K562 (cell line): Measurements from ENCODE around the gene ACAP3. TPM values are rescaled to one million over a fixed set of nuclear protein-coding genes. Genes with fewer than 3 reads are reported as not detected.

Experiments
- ATAC-seq: fragments of 200-7000 bp; cut with Tn5 transposase; 3 replicates; pipeline ENCODE4 v1.9.1; 2020; ENCODE audit warnings: moderate library complexity
- BruUV-seq: library from RNA; stranded (reverse); fragments of 400-500 nt; replicated peaks from 2 replicates; lab custom pipeline; 2021; lab: Mats Ljungman, UMichigan
- CTCF ChIA-PET: fragments of 300-600 bp; formaldehyde crosslinking; extraction: SDS; loops from one replicate; lab custom pipeline; 2021; ENCODE audit warnings: low intra/inter-chr PET ratio; lab: Yijun Ruan, JAX
- POLR2A ChIA-PET: fragments of 300-600, 350-650 bp; sonication (Branson Sonifier 250); formaldehyde crosslinking; extraction: SDS; loops from one replicate; lab custom pipeline; 2021; ENCODE audit warnings: antibody characterized with exemption, inconsistent platforms; lab: Yijun Ruan, JAX
- DNase-seq, 4 experiments: peaks; one replicate each; pipeline versions ENCODE4 v3.0.0 to v3.0.0-alpha.2; 2011 to 2018; ENCODE audit warnings: low spot score in 3 of 4, mixed read lengths in 3 of 4; ENCODE audit errors: extremely low read depth in 1 of 4
- FAIRE-seq: peaks from 2 replicates; lab custom pipeline; 2011; peaks lifted over from hg19 to GRCh38; lab: Jason Lieb, UNC
- H2AFZ ChIP-seq: 2 replicates; pipeline ENCODE4 v1.6.0; 2011; ENCODE audit warnings: low read depth, low read length, control low read depth, inconsistent platforms
- H3K27ac ChIP-seq: fragments of 200-600 bp; 3 replicates; pipeline ENCODE4 v1.8.0; 2011; ENCODE audit warnings: low read depth, mild to moderate bottlenecking, control low read depth, inconsistent platforms, low read length, moderate library complexity, mixed read lengths; ENCODE audit errors: extremely low read depth
- H3K27me3 ChIP-seq, 2 experiments: fragments of 300-600 bp in 1 of 2; 2 replicates in 1 of 2; 3 replicates in 1 of 2; pipeline versions ENCODE4 v1.6.0 to v1.8.0; 2011; ENCODE audit warnings: inconsistent platforms in 2 of 2, low read length in 2 of 2, mild to moderate bottlenecking in 1 of 2, mixed read lengths in 1 of 2, moderate library complexity in 1 of 2; ENCODE audit not compliant: control insufficient read depth in 2 of 2, insufficient read depth in 2 of 2
- H3K36me3 ChIP-seq: fragments of 300-600 bp; 3 replicates; pipeline ENCODE4 v1.8.0; 2011; ENCODE audit warnings: mild to moderate bottlenecking, low read length, inconsistent platforms; ENCODE audit not compliant: control insufficient read depth, insufficient read depth
- H3K4me1 ChIP-seq, 2 experiments: fragments of 200-600 bp in 1 of 2; replicated peaks in 1 of 2; 2 replicates in 1 of 2; 3 replicates in 1 of 2; pipeline versions ENCODE4 v1.5.1 to v1.8.0; 2011; ENCODE audit warnings: inconsistent platforms in 2 of 2, low read length in 2 of 2, mild to moderate bottlenecking in 1 of 2, mixed read lengths in 1 of 2, moderate library complexity in 1 of 2; ENCODE audit not compliant: control insufficient read depth in 2 of 2, insufficient read depth in 2 of 2
- H3K4me2 ChIP-seq: 2 replicates; pipeline ENCODE4 v1.6.1; 2011; ENCODE audit warnings: low read length, control low read depth, inconsistent platforms, mixed read lengths; ENCODE audit not compliant: insufficient read depth
- H3K4me3 ChIP-seq: fragments of 200-600 bp; sonication (generic), shearing (Covaris generic); 2 replicates; pipeline ENCODE4 v1.5.1; 2016; ENCODE audit warnings: control low read depth, inconsistent platforms
- H3K79me2 ChIP-seq: fragments of 200-600 bp; 3 replicates; pipeline ENCODE4 v1.8.0; 2011; ENCODE audit warnings: low read length, inconsistent platforms; ENCODE audit not compliant: control insufficient read depth, insufficient read depth
- H3K9ac ChIP-seq, 2 experiments: 2 replicates each; pipeline versions ENCODE4 v1.6.0 to v1.6.1; 2011; ENCODE audit warnings: low read depth in 2 of 2, low read length in 2 of 2, control low read depth in 1 of 2, inconsistent platforms in 1 of 2, mild to moderate bottlenecking in 1 of 2, mixed read lengths in 1 of 2; ENCODE audit not compliant: insufficient read depth in 1 of 2
- H3K9me1 ChIP-seq: one replicate; pipeline ENCODE4 v1.6.0; 2011; ENCODE audit warnings: inconsistent platforms, mild to moderate bottlenecking, low read length, moderate library complexity; ENCODE audit not compliant: control insufficient read depth, insufficient read depth
- H3K9me3 ChIP-seq: replicated peaks from 2 replicates; pipeline ENCODE4 v1.5.1; 2011; ENCODE audit warnings: low read depth, low read length, inconsistent platforms; ENCODE audit not compliant: control insufficient read depth, insufficient read depth
- H4K20me1 ChIP-seq: replicated peaks from 2 replicates; pipeline ENCODE4 v1.6.1; 2011; ENCODE audit warnings: low read length, inconsistent platforms, mixed read lengths; ENCODE audit not compliant: control insufficient read depth, insufficient read depth
- ELF4 ChIP-seq: fragments of 450-650 bp; formaldehyde crosslinking; IDR thresholded peaks from 2 replicates; pipeline ENCODE4 v1.4.0; 2022; ENCODE audit warnings: missing genetic modification characterization
- MAZ ChIP-seq, 2 experiments: fragments of 450-650 bp in 1 of 2; sonication (generic) in 1 of 2; formaldehyde crosslinking; IDR thresholded peaks in 1 of 2; conservative IDR thresholded peaks in 1 of 2; 2 replicates each; pipeline versions ENCODE4 v1.4.0 to v1.5.0; 2020; ENCODE audit warnings: mild to moderate bottlenecking in 1 of 2, missing genetic modification reagents in 1 of 2
- POLR2A ChIP-seq: fragments of 450-650 bp; conservative IDR thresholded peaks from 2 replicates; pipeline ENCODE4 v1.6.1; 2016
- POLR2AphosphoS5 ChIP-seq: IDR thresholded peaks from 2 replicates; pipeline ENCODE4 v1.6.1; 2011; ENCODE audit warnings: mild to moderate bottlenecking, low read depth, low read length, moderate library complexity; ENCODE audit not compliant: control insufficient read depth, insufficient read depth
- POLR2G ChIP-seq: fragments of 200-400 bp; formaldehyde crosslinking; IDR thresholded peaks from 2 replicates; pipeline ENCODE4 v1.6.1; 2017; ENCODE audit warnings: low read depth, mild to moderate bottlenecking, antibody characterized with exemption, low read length, moderate library complexity
- RBFOX2 ChIP-seq: fragments of 200-400 bp; formaldehyde crosslinking; IDR thresholded peaks from 2 replicates; pipeline ENCODE4 v1.6.1; 2017; ENCODE audit warnings: low read depth, mild to moderate bottlenecking, low read length, moderate library complexity
- WGBS: fragments of 100-300 bp; shearing (Covaris generic); methylation state at CpG from one replicate; pipeline ENCODE4 v1.1.6; 2016; ENCODE audit warnings: low coverage, mixed read lengths; ENCODE audit not compliant: insufficient coverage; ENCODE audit errors: missing lambda C conversion rate; 5-methylcytosine and 5-hydroxymethylcytosine counted together
- in situ Hi-C: fragments of 300-500 bp; cut with MboI; formaldehyde crosslinking; loops from 4 replicates; pipeline ENCODE4 v1.15.0; 2018; ENCODE audit warnings: inconsistent platforms, mixed read lengths
- intact Hi-C: fragments of 100-400 bp; cut with micrococcal nuclease; formaldehyde crosslinking; loops from 2 replicates; pipeline ENCODE4 v1.14.2; 2022
- polyA plus RNA-seq, 8 experiments: library from polyadenylated mRNA; depleted of rRNA in 4 of 8; stranded (reverse) in 5 of 8; unstranded in 3 of 8; fragments of >200 nt; fragmentation: Nextera tagmentation in 2 of 8; fragmentation: Illumina TruSeq in 1 of 8; extraction: Ambion mirVana in 2 of 8; extraction: Trizol in 1 of 8; gene quantifications; 2 replicates each; pipeline versions ENCODE4 v1.2.1 to v1.2.3, GENCODE V29; 2011 to 2014; ENCODE audit warnings: inconsistent platforms in 1 of 8, missing spikeins in 1 of 8
- total RNA-seq, 7 experiments: library from RNA; depleted of rRNA in 6 of 7; stranded (reverse); fragments of >200 nt in 6 of 7; fragmentation: Illumina TruSeq in 2 of 7; extraction: Trizol in 2 of 7; gene quantifications; 2 replicates each; pipeline versions ENCODE4 v1.2.1 to v1.2.3, GENCODE V29; 2011 to 2021; ENCODE audit warnings: low replicate concordance in 1 of 7

ACAP3 gene
- total and polyA plus RNA-seq, 9 of the 15 experiments (the other 6 are each of a cell fraction or from before 2014, with no cell fraction given), result 0.01 to 49.0 (median 12.0) TPM

DNA sequence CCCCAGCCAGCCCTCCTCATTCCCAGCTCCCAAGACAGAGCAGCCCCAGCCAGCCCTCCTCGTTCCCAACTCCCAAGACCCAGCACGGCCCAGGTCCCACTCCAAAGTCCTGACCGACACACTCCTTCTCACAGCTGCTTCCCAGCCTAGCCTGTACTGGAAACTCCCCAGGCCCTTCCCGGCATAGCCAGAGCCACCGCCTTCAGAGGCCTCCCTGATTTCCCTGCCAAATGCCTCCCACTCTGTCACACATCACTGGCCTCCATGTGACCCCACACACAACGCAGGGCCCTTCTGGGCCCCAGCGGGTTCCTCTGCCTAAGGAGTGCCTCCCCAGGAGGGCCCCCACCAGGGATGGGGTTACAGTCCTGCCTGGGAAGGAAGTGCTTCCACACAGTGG, 36.9 kb downstream of the ACAP3 start:
- FAIRE-seq, result no peak
- H3K9me1 ChIP-seq, result peaks cover 7% of the 10 kb centered on the region
- H3K79me2 ChIP-seq, result peaks cover 72% of the 10 kb centered on the region
- H3K4me3 ChIP-seq, result no peak overlapping the region
- H3K27ac ChIP-seq, result no peak overlapping the region
- no peak overlapping the region for H3K4me2 ChIP-seq
- intact Hi-C loops, result no loop called here
- H3K36me3 ChIP-seq, result peaks cover 56% of the 10 kb centered on the region
- BruUV-seq, result no TSS peak
- H3K27me3 ChIP-seq, result no peaks in the 10 kb centered on the region
- peaks cover 16 to 65% of the 10 kb centered on the region in 2 experiments; a peak in 4 of 5 replicates for H3K4me1 ChIP-seq
- POLR2A ChIA-PET, result interaction anchor here (0.5 to 1.8 kb wide), 4 partner anchors 10 to 631 kb away, joined by 3 to 7 read pairs (median 6); no protein-coding TSS in a partner anchor
- CTCF ChIA-PET, result no interaction called here
- DNase-seq, result no peak
- no peaks in the 10 kb centered on the region for H3K9me3 ChIP-seq
- ATAC-seq, result no peak
- TF ChIP-seq POLR2A (peak; percentile 24; the same call in 1 of the 2 replicates), RBFOX2 (peak; percentile 54), POLR2G (peak; percentile 59), MAZ (CRISPR knock-in tag; conservative IDR thresholded peaks at IDR 0.05 in 1 of 2, IDR thresholded peaks at IDR 0.05 in 1 of 2) (no peak), POLR2AphosphoS5 (peak; percentile 30; the same call in 1 of the 2 replicates), ELF4 (CRISPR knock-in tag) (no peak)
- 87% methylated on average over 7 of the region's 7 CpGs for WGBS
- H2AFZ ChIP-seq, result no peak overlapping the region
- peaks cover 23% of the 10 kb centered on the region for H4K20me1 ChIP-seq
- in situ Hi-C loops, result no loop called here
- peak overlapping the region in 1 of 2 experiments; percentile 85; a peak in 2 of 4 replicates for H3K9ac ChIP-seq
